ENCODE results near the gene KLK14.

DNA sequence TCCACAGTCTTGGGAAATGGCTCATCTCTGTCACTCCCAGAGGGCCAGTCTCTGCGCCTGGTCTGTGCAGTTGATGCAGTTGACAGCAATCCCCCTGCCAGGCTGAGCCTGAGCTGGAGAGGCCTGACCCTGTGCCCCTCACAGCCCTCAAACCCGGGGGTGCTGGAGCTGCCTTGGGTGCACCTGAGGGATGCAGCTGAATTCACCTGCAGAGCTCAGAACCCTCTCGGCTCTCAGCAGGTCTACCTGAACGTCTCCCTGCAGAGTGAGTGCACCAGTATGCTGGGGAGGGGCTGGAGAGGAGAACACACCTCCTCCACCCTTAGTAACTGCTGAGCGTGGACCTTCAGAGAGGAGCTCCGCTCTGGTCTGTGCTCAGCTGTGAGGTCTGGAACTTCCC lies 44.3 kb upstream of the KLK14 start:
- TF ChIP-seq POLR2A (IDR thresholded peaks at IDR 0.05): no peak
- no peak for TF ChIP-seq CTCF (IDR thresholded peaks at IDR 0.05)
